IPS DF 4.7 (cell line): ENCODE measurements around the gene UBE2QL1.

ENCODE experiments used
- DNase-seq: peaks from one replicate; pipeline ENCODE4 v3.0.0-alpha.2; 2013; ENCODE audit warnings: low spot score; ENCODE audit errors: extremely low read depth

The UBE2QL1 gene

DNA sequence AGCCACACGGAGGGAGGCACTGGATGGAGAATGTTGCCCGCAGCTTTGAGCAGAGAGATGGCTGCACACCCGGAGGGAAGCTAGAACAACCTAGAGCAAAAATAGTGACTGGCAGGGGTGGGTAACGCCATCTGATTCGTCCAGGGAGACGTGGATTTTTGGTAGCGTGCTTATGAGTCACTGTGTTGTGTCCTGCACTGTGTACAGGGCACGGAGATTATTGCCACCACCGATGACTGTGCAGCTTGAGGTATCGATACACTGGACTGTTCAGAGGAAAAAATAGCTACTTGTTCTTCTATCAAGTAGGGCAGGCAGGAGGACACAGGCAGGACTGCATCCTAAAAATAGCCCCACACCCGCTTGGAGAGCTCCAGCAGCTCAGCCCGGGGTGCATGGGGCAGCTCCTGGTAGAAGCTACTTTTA is 6.0 kb downstream of the UBE2QL1 start:
- DNase-seq: no peak

GRCh38 chr5:6455571-6456200 is 7.0 kb downstream of the UBE2QL1 start:
- DNase-seq: no peak

DNA sequence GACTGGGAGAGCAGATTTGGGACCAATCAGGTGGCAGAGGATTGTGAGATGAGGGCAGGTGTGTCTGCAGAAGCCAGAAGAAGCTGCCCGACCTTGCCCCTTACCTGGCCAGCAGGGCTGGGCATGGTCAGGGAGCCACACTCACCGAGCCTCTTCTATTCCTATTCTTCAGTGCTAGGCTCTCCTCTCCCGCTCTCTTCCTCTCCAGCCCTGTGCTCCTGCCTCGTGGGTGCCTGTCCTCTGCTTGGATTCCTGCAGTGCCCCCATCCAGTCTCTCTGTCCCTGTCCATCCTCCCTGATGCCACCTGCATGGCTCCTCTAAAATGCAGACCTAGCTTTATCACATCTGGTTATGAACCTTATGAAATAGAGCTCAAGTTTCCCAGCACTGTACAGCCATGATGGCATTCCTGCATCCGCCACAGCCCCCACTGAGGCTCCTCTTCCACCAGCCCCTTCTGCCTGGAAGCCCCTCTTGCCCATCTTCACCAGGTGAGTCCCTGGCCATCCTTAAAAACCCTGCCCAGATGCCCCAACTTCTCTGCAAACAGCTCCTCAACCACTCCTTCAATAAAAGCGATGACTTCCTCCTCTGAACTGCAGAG is 8.2 kb downstream of the UBE2QL1 start:
- DNase-seq: no peak

- no peak for DNase-seq
These were observed 8.9 kb downstream of the UBE2QL1 start for GRCh38 chr5:6457592-6457991.

DNA sequence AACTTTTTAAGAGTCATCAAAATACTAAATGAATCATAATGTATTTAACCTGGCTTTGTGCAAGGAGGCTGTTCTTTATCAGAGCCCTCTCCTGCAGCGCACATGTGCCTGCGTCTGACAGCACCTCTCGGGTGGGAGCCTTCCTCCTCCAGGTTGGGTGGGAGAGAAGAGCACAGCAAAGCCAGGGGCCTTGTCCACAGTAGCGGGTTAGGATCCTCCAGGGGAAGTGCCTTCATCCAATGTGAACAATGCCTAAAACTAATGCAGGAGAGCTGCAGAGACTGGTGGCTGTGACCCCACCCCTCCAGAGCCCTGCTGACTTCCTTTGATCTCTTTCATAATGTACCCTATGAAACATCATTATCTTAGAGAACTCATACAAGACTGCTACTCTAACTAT is 10.2 kb downstream of the UBE2QL1 start:
- DNase-seq: no peak

GRCh38 chr5:6459896-6460295 is 11.2 kb downstream of the UBE2QL1 start:
- DNase-seq: no peak

GRCh38 chr5:6461006-6461405 is 12.3 kb downstream of the UBE2QL1 start:
- no peak for DNase-seq

DNA sequence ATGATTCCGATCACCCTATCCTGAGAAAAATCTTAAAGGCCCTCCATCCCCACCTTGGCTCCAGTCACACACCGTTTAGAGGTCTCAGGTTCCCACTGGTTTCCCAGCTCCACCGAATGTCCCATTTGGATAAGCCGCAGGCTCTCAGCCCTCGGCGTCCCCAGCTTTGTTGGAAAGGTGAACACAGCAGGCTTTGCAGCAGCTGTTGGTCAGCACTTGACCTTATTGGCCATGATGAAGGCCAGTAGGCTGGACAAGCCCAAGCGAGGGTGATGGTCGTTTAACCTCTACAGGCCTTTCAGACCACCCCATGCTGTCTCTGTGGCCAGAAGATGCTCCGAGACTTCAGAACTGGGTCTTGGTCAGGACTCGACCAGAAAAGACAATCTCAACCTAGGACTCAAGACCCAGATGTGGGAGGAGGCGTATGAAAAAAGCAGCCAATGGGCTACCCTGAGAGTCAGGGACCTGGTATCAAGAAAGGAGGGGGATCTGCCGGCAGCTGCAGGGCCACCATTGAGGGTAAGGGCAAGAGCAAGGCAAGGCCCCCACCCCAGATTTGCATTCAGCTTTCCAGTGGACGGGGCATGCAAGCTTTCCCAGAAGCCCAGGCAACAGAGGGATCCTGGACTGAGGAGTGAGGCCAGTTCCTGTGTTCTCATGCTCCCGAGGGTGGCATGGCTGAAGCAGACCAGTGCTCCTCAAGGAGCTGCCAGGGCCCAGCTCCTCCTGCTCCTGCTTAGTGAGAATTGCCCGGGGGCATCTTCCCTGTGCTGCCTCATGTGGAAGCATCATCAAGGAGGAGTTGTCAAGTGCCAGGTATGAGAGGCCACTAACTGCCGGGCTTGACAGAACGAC is 13.4 kb downstream of the UBE2QL1 start:
- DNase-seq: no peak

DNA sequence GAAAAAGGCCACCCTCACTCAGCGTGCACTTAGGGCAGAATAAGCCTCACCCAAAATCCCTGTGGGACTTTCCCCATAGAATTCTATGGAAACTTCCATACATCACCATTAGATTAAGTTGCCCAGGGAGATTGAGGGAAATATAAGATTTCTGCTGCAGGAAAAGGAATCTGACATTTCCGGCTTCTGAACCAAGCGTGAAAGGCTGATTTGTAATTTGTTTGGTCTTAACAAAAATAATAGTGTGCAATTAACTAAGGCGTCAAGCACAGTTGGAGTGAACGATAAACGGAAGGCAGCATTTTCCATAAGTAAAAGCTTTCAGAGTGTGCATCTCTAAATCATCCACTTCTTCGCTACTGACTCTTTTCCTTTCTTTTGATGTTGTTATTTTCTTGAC is 14.0 kb downstream of the UBE2QL1 start:
- DNase-seq: no peak

- no peak for DNase-seq
These were observed 15.8 kb downstream of the UBE2QL1 start for GRCh38 chr5:6464441-6464840.

DNA sequence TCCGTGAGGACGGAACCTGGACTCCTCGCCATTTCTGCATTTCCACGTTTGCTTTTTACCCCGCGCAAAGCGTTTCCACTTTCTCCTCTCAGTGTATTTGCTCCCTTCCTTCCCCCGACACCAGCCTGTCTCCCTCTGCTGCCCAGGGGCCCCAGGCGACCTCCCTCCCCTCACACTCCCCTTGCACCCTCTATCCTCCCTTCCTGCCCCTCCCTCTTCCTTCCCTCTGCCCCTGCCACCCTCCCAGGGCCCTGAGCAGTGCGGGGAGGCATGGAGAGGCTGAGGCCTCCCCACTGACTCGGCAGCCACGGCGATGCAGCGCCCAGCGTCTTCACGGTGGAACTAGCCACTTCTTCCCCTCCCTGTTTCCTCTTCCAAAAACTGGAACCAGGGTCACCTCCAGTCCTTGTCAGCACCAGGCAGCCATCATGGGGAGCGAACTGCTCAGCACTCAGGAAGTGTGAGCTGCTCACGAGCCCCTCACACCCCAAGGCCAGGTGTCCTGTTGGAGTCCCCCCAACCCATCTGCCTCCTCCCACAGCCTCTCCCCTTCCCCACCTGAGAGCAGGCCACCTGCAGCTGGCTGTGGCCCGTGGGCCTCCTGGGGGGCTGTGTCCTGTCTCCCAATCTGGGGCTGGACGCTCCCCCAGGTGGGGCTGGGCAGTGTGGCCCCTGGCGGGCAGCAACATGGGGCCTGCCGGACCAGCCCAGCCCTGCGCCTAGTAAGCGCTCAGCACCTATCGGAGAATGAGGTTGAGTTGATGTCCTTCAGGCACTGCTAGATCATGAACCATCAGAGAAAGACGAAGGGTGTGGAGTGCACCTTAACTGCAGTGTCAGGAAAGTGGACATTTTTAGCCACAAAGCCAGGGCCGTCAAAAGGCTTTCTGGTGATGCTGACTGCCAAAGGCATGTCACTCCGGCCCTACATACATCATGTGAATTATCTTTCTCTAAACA is 17.5 kb downstream of the UBE2QL1 start:
- DNase-seq: no peak

- no peak for DNase-seq
These were observed 18.4 kb downstream of the UBE2QL1 start for GRCh38 chr5:6466975-6467567.

- DNase-seq: no peak
These were observed 18.9 kb downstream of the UBE2QL1 start for GRCh38 chr5:6467591-6467990.

DNA sequence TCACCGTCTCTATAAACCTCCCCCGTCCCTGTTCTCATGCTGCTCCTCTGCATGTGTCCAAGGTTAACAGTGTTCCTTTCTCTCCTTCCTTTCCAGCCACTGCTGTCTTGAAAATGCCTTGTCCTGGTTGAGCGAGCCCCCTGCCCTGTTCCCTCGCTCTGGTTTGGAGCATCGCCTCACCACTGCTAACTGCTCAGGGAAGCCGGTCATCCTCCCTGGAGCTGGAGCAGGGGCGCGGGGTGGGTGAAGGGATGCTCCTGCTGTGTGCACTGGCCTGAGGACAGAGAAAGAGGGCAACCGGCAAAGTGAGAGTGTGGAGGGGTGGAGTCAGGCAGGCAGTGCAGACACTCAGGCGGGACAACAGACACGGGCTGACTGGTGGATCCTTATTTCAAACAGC is 19.4 kb downstream of the UBE2QL1 start:
- DNase-seq: no peak

- DNase-seq: no peak
These were observed 20.2 kb downstream of the UBE2QL1 start for GRCh38 chr5:6468870-6469269.

DNA sequence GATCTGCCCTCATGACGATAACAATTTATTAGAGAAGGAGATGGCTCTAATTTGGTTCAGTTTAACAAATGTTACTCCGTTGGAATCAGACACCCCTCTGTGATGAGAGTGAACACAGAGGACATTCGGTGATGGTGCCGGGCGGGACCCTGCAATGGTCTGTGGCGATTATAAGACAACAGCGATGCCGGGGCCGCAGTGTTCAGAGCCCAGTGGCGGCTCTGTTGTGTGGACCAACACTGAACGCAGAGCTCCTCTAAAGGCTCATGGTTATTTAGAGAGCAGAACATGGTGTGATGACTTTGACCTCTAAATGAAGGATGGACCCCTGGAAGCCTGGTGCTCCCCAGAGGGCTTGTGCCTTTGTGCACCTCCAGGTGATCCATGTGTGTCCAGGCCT is 21.2 kb downstream of the UBE2QL1 start:
- DNase-seq: no peak

DNA sequence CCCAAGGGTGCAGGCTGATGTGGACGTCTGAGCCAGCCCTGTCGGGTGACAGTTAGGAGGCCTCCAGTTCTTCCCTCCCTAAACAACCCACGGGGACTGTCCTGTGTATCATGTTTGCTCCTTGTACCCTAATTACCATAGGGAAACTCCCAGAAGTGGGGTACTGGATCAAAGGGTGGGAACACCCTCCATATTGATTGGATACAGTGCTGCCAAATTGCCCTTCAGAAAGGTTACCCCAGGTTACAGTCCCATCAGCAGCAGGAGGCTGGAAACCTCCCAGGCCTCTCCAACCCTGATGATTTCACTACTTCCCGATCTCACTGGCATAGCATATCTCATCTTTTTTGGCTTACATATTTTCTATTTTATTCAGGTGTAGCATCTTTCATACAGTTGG is 22.0 kb downstream of the UBE2QL1 start:
- no peak for DNase-seq

- no peak for DNase-seq
These were observed 22.6 kb downstream of the UBE2QL1 start for GRCh38 chr5:6471252-6471651.

GRCh38 chr5:6472792-6473191 is 24.1 kb downstream of the UBE2QL1 start:
- DNase-seq: no peak

- DNase-seq: no peak
These were observed 24.6 kb downstream of the UBE2QL1 start for GRCh38 chr5:6473284-6473683.
